ENCODE results near the gene SHD.

The SHD gene

GRCh38 chr19:4295972-4296771, 17.1 kb downstream of the SHD start:
- no peak for FAIRE-seq
- DNase-seq (ENCODE audit: insufficient read length, low spot score) = no peak

GRCh38 chr19:4297901-4298809, 19.1 kb downstream of the SHD start:
- no peak for FAIRE-seq
- no peak for DNase-seq (ENCODE audit: insufficient read length, low spot score)

GRCh38 chr19:4298810-4299550, 19.9 kb downstream of the SHD start:
- no peak for DNase-seq (ENCODE audit: insufficient read length, low spot score)
- FAIRE-seq = no peak

- DNase-seq (ENCODE audit: insufficient read length, low spot score) (no peak), FAIRE-seq (no peak)
These were observed 21.5 kb downstream of the SHD start for GRCh38 chr19:4300589-4300988.

GRCh38 chr19:4301590-4302242, 22.6 kb downstream of the SHD start:
- FAIRE-seq (no peak), DNase-seq (ENCODE audit: insufficient read length, low spot score) (no peak)

- FAIRE-seq = no peak
- no peak for DNase-seq (ENCODE audit: insufficient read length, low spot score)
These were observed 23.2 kb downstream of the SHD start, which contains the start of gene TMIGD2 for GRCh38 chr19:4302243-4302640. TMIGD2 (minus strand) TSS chr19:4302389; CDS start chr19:4302385, 4 bp downstream.

GRCh38 chr19:4303819-4304537, 24.9 kb downstream of the SHD start:
- DNase-seq (ENCODE audit: insufficient read length, low spot score) (no peak), FAIRE-seq (no peak)

GRCh38 chr19:4304538-4305256, 25.6 kb downstream of the SHD start, which contains the start of gene FSD1:
FSD1 (plus strand) TSS chr19:4304598; CDS start chr19:4304747, 149 bp downstream.
- DNase-seq (ENCODE audit: insufficient read length, low spot score) (peak; percentile 94), FAIRE-seq (peak; percentile 66)

- no peak for DNase-seq (ENCODE audit: insufficient read length, low spot score)
These were observed 26.2 kb downstream of the SHD start for GRCh38 chr19:4305257-4305612.

GRCh38 chr19:4305659-4306058, 26.6 kb downstream of the SHD start:
- DNase-seq (ENCODE audit: insufficient read length, low spot score) (no peak), FAIRE-seq (no peak)

More at GRCh38 chr19:4305257-4305612, 26.2 kb downstream of the SHD start:
- no peak for FAIRE-seq

- no peak for DNase-seq (ENCODE audit: insufficient read length, low spot score)
- FAIRE-seq = no peak
These were observed 31.4 kb downstream of the SHD start for GRCh38 chr19:4310247-4311121.

GRCh38 chr19:4313847-4314490, 34.9 kb downstream of the SHD start:
- DNase-seq (ENCODE audit: insufficient read length, low spot score) (no peak), FAIRE-seq (no peak)

- FAIRE-seq (no peak), DNase-seq (ENCODE audit: insufficient read length, low spot score) (no peak)
These were observed 37.9 kb downstream of the SHD start for GRCh38 chr19:4316956-4317355.

GRCh38 chr19:4318460-4318859, 39.4 kb downstream of the SHD start:
- DNase-seq (ENCODE audit: insufficient read length, low spot score) (no peak), FAIRE-seq (no peak)

- FAIRE-seq (no peak), DNase-seq (ENCODE audit: insufficient read length, low spot score) (no peak)
These were observed 40.1 kb downstream of the SHD start for GRCh38 chr19:4319067-4319718.

- FAIRE-seq (no peak), DNase-seq (ENCODE audit: insufficient read length, low spot score) (no peak)
These were observed 41.4 kb downstream of the SHD start for GRCh38 chr19:4320419-4320818.

Data from GM19239 (cell line).